Stimulated activated CD4-positive, alpha-beta T cell treated with anti-CD3 and anti-CD28 coated beads, Interleukin-1b, Interleukin-23, amount 100 ng/mL, for 4 hours (primary cell): ENCODE data around the gene MAN2B2.

Experiments
- DNase-seq, 2 donors: peaks; one replicate each; pipeline ENCODE4 v3.0.0-alpha.2; 2020; ENCODE audit warnings: low read depth in 2 of 2

MAN2B2 gene

GRCh38 chr4:6574747-6575502 is at the start of gene MAN2B2:
MAN2B2 (plus strand) TSS chr4:6575189; CDS start chr4:6575211, 22 bp downstream.
- peak; percentile 60 to 86 for DNase-seq

- DNase-seq, result no peak
These were observed 49.5 kb upstream of the MAN2B2 start for GRCh38 chr4:6525474-6525873.

- no peak for DNase-seq
These were observed 48.8 kb upstream of the MAN2B2 start for GRCh38 chr4:6526156-6526555.

- DNase-seq, result no peak
These were observed 48.3 kb upstream of the MAN2B2 start for GRCh38 chr4:6526671-6527091.

- no peak for DNase-seq
These were observed 47.7 kb upstream of the MAN2B2 start for GRCh38 chr4:6527259-6527658.

- no peak for DNase-seq
These were observed 47.0 kb upstream of the MAN2B2 start for GRCh38 chr4:6527683-6528595.

- DNase-seq, result no peak
These were observed 46.0 kb upstream of the MAN2B2 start for GRCh38 chr4:6529021-6529420.

GRCh38 chr4:6530301-6530700 is 44.7 kb upstream of the MAN2B2 start:
- DNase-seq, result no peak

- DNase-seq, result no peak
These were observed 44.0 kb upstream of the MAN2B2 start for GRCh38 chr4:6530964-6531363.

GRCh38 chr4:6532102-6532501 is 42.9 kb upstream of the MAN2B2 start:
- DNase-seq, result no peak

- no peak for DNase-seq
These were observed 42.3 kb upstream of the MAN2B2 start for GRCh38 chr4:6532658-6533057.

- no peak for DNase-seq
These were observed 40.9 kb upstream of the MAN2B2 start for GRCh38 chr4:6534050-6534449.

GRCh38 chr4:6534618-6535328 is 40.2 kb upstream of the MAN2B2 start:
- DNase-seq, result no peak

- DNase-seq, result no peak
These were observed 39.7 kb upstream of the MAN2B2 start for GRCh38 chr4:6535329-6535692.

GRCh38 chr4:6535706-6536105 is 39.3 kb upstream of the MAN2B2 start:
- no peak for DNase-seq

- DNase-seq, result no peak
These were observed 36.9 kb upstream of the MAN2B2 start for GRCh38 chr4:6538111-6538510.

- DNase-seq, result no peak
These were observed 36.4 kb upstream of the MAN2B2 start for GRCh38 chr4:6538575-6538974.

GRCh38 chr4:6539009-6539764 is 35.8 kb upstream of the MAN2B2 start:
- DNase-seq, result no peak

- no peak for DNase-seq
These were observed 34.1 kb upstream of the MAN2B2 start for GRCh38 chr4:6540879-6541278.

- no peak for DNase-seq
These were observed 33.2 kb upstream of the MAN2B2 start for GRCh38 chr4:6541789-6542188.

GRCh38 chr4:6542951-6543350 is 32.0 kb upstream of the MAN2B2 start:
- DNase-seq, result no peak

GRCh38 chr4:6546091-6546490 is 28.9 kb upstream of the MAN2B2 start:
- no peak for DNase-seq
